ENCODE results near the gene CD79B. TPM values are rescaled to one million over a fixed set of nuclear protein-coding genes. Genes with fewer than 3 reads are reported as not detected.

CD79B gene
- total RNA-seq, 2 donors from 2014 or later = 0.35 to 0.44 TPM

GRCh38 chr17:63967953-63968352 is 35.8 kb upstream of the CD79B start:
- DNase-seq = no peak
- no peaks in the 10 kb centered on the region for H3K9me3 Mint-ChIP-seq
- TF ChIP-seq, protein P1, sequence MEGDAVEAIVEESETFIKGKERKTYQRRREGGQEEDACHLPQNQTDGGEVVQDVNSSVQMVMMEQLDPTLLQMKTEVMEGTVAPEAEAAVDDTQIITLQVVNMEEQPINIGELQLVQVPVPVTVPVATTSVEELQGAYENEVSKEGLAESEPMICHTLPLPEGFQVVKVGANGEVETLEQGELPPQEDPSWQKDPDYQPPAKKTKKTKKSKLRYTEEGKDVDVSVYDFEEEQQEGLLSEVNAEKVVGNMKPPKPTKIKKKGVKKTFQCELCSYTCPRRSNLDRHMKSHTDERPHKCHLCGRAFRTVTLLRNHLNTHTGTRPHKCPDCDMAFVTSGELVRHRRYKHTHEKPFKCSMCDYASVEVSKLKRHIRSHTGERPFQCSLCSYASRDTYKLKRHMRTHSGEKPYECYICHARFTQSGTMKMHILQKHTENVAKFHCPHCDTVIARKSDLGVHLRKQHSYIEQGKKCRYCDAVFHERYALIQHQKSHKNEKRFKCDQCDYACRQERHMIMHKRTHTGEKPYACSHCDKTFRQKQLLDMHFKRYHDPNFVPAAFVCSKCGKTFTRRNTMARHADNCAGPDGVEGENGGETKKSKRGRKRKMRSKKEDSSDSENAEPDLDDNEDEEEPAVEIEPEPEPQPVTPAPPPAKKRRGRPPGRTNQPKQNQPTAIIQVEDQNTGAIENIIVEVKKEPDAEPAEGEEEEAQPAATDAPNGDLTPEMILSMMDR (conservative IDR thresholded peaks at IDR 0.05) = no peak
- peaks cover 13% of the 10 kb centered on the region for H3K27me3 Mint-ChIP-seq (ENCODE audit: insufficient read depth)
- H3K4me3 Mint-ChIP-seq = no peak overlapping the region
- Histone ChIP-seq H3K4me1 (ENCODE audit: control insufficient read depth, insufficient read depth, low read length) (no peaks in the 10 kb centered on the region), H3K27me3 (ENCODE audit: control insufficient read depth, insufficient read depth, low read length, poor library complexity, severe bottlenecking) (no peaks in the 10 kb centered on the region), H3K27ac (ENCODE audit: low read depth, low read length) (no peak overlapping the region), H3K9me3 (ENCODE audit: control insufficient read depth, low read length) (no peaks in the 10 kb centered on the region), H3K4me3 (ENCODE audit: low read length) (no peak overlapping the region), H3K36me3 (ENCODE audit: control insufficient read depth, insufficient read depth, low read length) (no peaks in the 10 kb centered on the region), H3K9ac (ENCODE audit: extremely low read depth, low read length, poor library complexity, severe bottlenecking) (no peak overlapping the region)
- H3K4me1 Mint-ChIP-seq = no peaks in the 10 kb centered on the region
- 94 to 96% methylated on average over 17 to 19 of the region's 19 CpGs for WGBS, 2 experiments (ENCODE audit: insufficient coverage in 1 of 2, insufficient read length in 1 of 2)
- H3K27ac Mint-ChIP-seq = no peak overlapping the region
- no peaks in the 10 kb centered on the region for H3K36me3 Mint-ChIP-seq (ENCODE audit: low read depth)

DNA sequence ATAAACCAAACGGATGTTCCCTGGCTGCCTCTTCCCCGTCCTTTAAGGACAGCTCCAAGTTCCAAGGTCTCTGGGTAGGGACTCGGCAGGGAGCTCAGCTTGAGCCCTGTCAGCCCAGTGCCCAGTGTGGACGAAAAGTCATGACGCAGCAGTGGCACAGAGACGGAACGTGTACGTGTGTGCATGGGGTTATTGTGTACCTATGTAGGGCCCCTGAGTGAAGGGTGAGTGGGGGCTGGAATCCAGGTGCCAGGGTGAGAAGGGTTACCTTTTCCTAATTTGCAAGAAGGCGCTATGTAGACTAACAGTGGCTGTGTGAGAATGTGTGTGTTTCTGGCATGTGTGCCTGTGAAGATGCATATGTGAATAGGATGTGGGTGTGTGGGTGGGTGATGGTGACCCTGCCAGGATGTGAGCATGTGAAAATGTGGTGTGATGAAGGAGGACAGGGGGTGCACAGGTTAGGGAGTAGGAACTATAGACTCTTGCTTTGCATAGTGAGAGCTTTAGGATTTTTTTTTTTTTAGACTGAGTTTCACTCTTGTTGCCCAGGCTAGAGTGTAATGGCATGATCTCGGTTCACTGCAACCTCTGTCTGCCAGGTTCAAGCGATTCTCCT is 34.6 kb upstream of the CD79B start:
- H3K27me3 Mint-ChIP-seq (ENCODE audit: insufficient read depth) = peaks cover 14% of the 10 kb centered on the region
- no peak overlapping the region for H3K4me3 Mint-ChIP-seq
- no peak overlapping the region for H3K27ac ChIP-seq (ENCODE audit: low read depth, low read length)
- no peaks in the 10 kb centered on the region for H3K36me3 Mint-ChIP-seq (ENCODE audit: low read depth)
- H3K4me1 ChIP-seq (ENCODE audit: control insufficient read depth, insufficient read depth, low read length) = peaks cover 5% of the 10 kb centered on the region
- peaks cover 5% of the 10 kb centered on the region for H3K4me1 Mint-ChIP-seq
- no peak overlapping the region for H3K27ac Mint-ChIP-seq
- H3K36me3 ChIP-seq (ENCODE audit: control insufficient read depth, insufficient read depth, low read length) = no peaks in the 10 kb centered on the region
- 89 to 92% methylated on average over 11 of the region's 11 CpGs for WGBS, 2 experiments (ENCODE audit: insufficient coverage in 1 of 2, insufficient read length in 1 of 2)
- TF ChIP-seq, protein P1 (conservative IDR thresholded peaks at IDR 0.05) = no peak
- no peak overlapping the region for H3K4me3 ChIP-seq (ENCODE audit: low read length)
- H3K27me3 ChIP-seq (ENCODE audit: control insufficient read depth, insufficient read depth, low read length, poor library complexity, severe bottlenecking) = no peaks in the 10 kb centered on the region
- H3K9me3 Mint-ChIP-seq = no peaks in the 10 kb centered on the region
- no peaks in the 10 kb centered on the region for H3K9me3 ChIP-seq (ENCODE audit: control insufficient read depth, low read length)
- DNase-seq = no peak
- no peak overlapping the region for H3K9ac ChIP-seq (ENCODE audit: extremely low read depth, low read length, poor library complexity, severe bottlenecking)

DNA sequence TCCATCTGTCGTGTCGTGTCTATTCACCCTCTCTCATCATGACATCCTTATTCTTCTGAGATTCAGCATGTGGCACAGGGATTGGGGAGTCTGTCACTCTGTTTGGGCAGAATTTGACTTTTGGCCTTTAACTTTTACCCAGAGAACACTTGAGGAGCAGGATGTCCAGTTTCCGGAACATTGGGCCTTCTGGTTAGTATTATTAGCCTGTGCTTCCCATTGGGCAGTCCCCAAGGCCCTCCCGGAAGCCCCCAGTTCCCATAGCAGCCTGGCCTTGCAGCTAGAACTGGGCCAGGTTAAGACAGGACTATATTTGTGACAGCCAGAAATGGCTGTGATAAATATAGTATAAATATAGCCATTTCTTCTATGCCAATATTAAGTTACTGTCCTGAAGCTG is 31.0 kb upstream of the CD79B start:
- H3K9me3 ChIP-seq (ENCODE audit: control insufficient read depth, low read length) = no peaks in the 10 kb centered on the region
- Mint-ChIP-seq H3K27ac (no peak overlapping the region), H3K4me1 (peaks cover 14% of the 10 kb centered on the region), H3K4me3 (no peak overlapping the region), H3K9me3 (no peaks in the 10 kb centered on the region), H3K36me3 (ENCODE audit: low read depth) (peaks cover 1% of the 10 kb centered on the region), H3K27me3 (ENCODE audit: insufficient read depth) (peaks cover 36% of the 10 kb centered on the region)
- DNase-seq = no peak
- H3K27me3 ChIP-seq (ENCODE audit: control insufficient read depth, insufficient read depth, low read length, poor library complexity, severe bottlenecking) = peaks cover 15% of the 10 kb centered on the region
- WGBS, 2 experiments (ENCODE audit: insufficient coverage in 1 of 2, insufficient read length in 1 of 2) = 90 to 100% methylated on average over 2 to 4 of the region's 4 CpGs
- H3K4me3 ChIP-seq (ENCODE audit: low read length) = no peak overlapping the region
- no peak overlapping the region for H3K9ac ChIP-seq (ENCODE audit: extremely low read depth, low read length, poor library complexity, severe bottlenecking)
- H3K27ac ChIP-seq (ENCODE audit: low read depth, low read length) = no peak overlapping the region
- TF ChIP-seq, protein P1 (conservative IDR thresholded peaks at IDR 0.05) = no peak
- no peaks in the 10 kb centered on the region for H3K36me3 ChIP-seq (ENCODE audit: control insufficient read depth, insufficient read depth, low read length)
- H3K4me1 ChIP-seq (ENCODE audit: control insufficient read depth, insufficient read depth, low read length) = peaks cover 5% of the 10 kb centered on the region
